ENCODE data around the gene ZNF19.

The ZNF19 gene

GRCh38 chr16:71474864-71475263 lies 14.3 kb downstream of the ZNF19 start:
- no peak overlapping the region for H4K8ac ChIP-seq (ENCODE audit: low read depth, low read length)
- no peak overlapping the region for H2AK5ac ChIP-seq (ENCODE audit: low read length)
- no peaks in the 10 kb centered on the region for H3K79me2 ChIP-seq (ENCODE audit: control insufficient read depth, insufficient read depth, low read length, poor library complexity)
- no peak overlapping the region for H2BK5ac ChIP-seq (ENCODE audit: low read depth, low read length, poor library complexity)
- H3K27me3 ChIP-seq (ENCODE audit: insufficient read depth, low read length): no peaks in the 10 kb centered on the region
- H3K14ac ChIP-seq (ENCODE audit: low read length): no peak overlapping the region
- H3K4me2 ChIP-seq (ENCODE audit: low read length): no peak overlapping the region
- H2BK120ac ChIP-seq (ENCODE audit: insufficient read depth, low read length, poor library complexity): no peak overlapping the region
- no peak overlapping the region for H3K18ac ChIP-seq (ENCODE audit: low read length)
- H3K23ac ChIP-seq (ENCODE audit: low read length): no peak overlapping the region
- no peak overlapping the region for H3K4me3 ChIP-seq (ENCODE audit: low read depth, low read length)
- H2AFZ ChIP-seq (ENCODE audit: insufficient read depth, low read length, poor library complexity): no peak overlapping the region
- no peaks in the 10 kb centered on the region for H3K4me1 ChIP-seq (ENCODE audit: control insufficient read depth in 1 of 2, insufficient read depth in 2 of 2, low read length in 2 of 2)
- H2BK12ac ChIP-seq (ENCODE audit: low read length): no peak overlapping the region
- no peaks in the 10 kb centered on the region for H3K79me1 ChIP-seq (ENCODE audit: low read length)
- H4K12ac ChIP-seq (ENCODE audit: low read depth, low read length): no peak overlapping the region
- H3K36me3 ChIP-seq (ENCODE audit: control insufficient read depth in 1 of 2, insufficient read depth in 2 of 2, low read length in 2 of 2): peaks cover 0 to 4% of the 10 kb centered on the region in 2 experiments
- H3K4ac ChIP-seq (ENCODE audit: low read depth, low read length): no peak overlapping the region
- H4K91ac ChIP-seq (ENCODE audit: low read depth, low read length): no peak overlapping the region
- no peaks in the 10 kb centered on the region for H3K9me3 ChIP-seq (ENCODE audit: insufficient read depth, low read depth, low read length)
- no CpG with 5 or more reads among the region's 3 CpGs for WGBS (ENCODE audit: extremely low coverage, insufficient coverage, insufficient read length)
- peak; percentile 59 to 69 for DNase-seq
- H3K27ac ChIP-seq (ENCODE audit: low read depth, low read length): no peak overlapping the region
- no peak overlapping the region for H3K9ac ChIP-seq (ENCODE audit: low read length)

- H3K4ac ChIP-seq (ENCODE audit: low read depth, low read length): no peak overlapping the region
- no peak overlapping the region for H2BK5ac ChIP-seq (ENCODE audit: low read depth, low read length, poor library complexity)
- H3K9ac ChIP-seq (ENCODE audit: low read length): no peak overlapping the region
- H3K27ac ChIP-seq (ENCODE audit: low read depth, low read length): no peak overlapping the region
- H3K79me2 ChIP-seq (ENCODE audit: control insufficient read depth, insufficient read depth, low read length, poor library complexity): no peaks in the 10 kb centered on the region
- no peak overlapping the region for H3K4me2 ChIP-seq (ENCODE audit: low read length)
- no peak overlapping the region for H3K23ac ChIP-seq (ENCODE audit: low read length)
- H3K79me1 ChIP-seq (ENCODE audit: low read length): no peaks in the 10 kb centered on the region
- no peak overlapping the region for H3K18ac ChIP-seq (ENCODE audit: low read length)
- no peak overlapping the region for H2BK12ac ChIP-seq (ENCODE audit: low read length)
- no peak for DNase-seq
- H3K9me3 ChIP-seq (ENCODE audit: insufficient read depth, low read depth, low read length): no peaks in the 10 kb centered on the region
- no peak overlapping the region for H2AFZ ChIP-seq (ENCODE audit: insufficient read depth, low read length, poor library complexity)
- no peak overlapping the region for H3K4me3 ChIP-seq (ENCODE audit: low read depth, low read length)
- no peak overlapping the region for H4K91ac ChIP-seq (ENCODE audit: low read depth, low read length)
- no peak overlapping the region for H2AK5ac ChIP-seq (ENCODE audit: low read length)
- no CpG with 5 or more reads among the region's 5 CpGs for WGBS (ENCODE audit: extremely low coverage, insufficient coverage, insufficient read length)
- H4K12ac ChIP-seq (ENCODE audit: low read depth, low read length): no peak overlapping the region
- peaks cover 0 to 4% of the 10 kb centered on the region in 2 experiments for H3K36me3 ChIP-seq (ENCODE audit: control insufficient read depth in 1 of 2, insufficient read depth in 2 of 2, low read length in 2 of 2)
- H3K27me3 ChIP-seq (ENCODE audit: insufficient read depth, low read length): no peaks in the 10 kb centered on the region
- H2BK120ac ChIP-seq (ENCODE audit: insufficient read depth, low read length, poor library complexity): no peak overlapping the region
- H3K14ac ChIP-seq (ENCODE audit: low read length): no peak overlapping the region
- H3K4me1 ChIP-seq (ENCODE audit: control insufficient read depth in 1 of 2, insufficient read depth in 2 of 2, low read length in 2 of 2): no peaks in the 10 kb centered on the region
- H4K8ac ChIP-seq (ENCODE audit: low read depth, low read length): no peak overlapping the region
Measured at GRCh38 chr16:71473891-71474290, 15.2 kb downstream of the ZNF19 start.

- Histone ChIP-seq H3K4ac (ENCODE audit: low read depth, low read length) (no peak overlapping the region), H4K91ac (ENCODE audit: low read depth, low read length) (no peak overlapping the region), H3K18ac (ENCODE audit: low read length) (no peak overlapping the region), H3K36me3 (ENCODE audit: control insufficient read depth in 1 of 2, insufficient read depth in 2 of 2, low read length in 2 of 2) (peaks cover 0 to 4% of the 10 kb centered on the region in 2 experiments), H4K8ac (ENCODE audit: low read depth, low read length) (no peak overlapping the region), H2BK5ac (ENCODE audit: low read depth, low read length, poor library complexity) (no peak overlapping the region), H3K27me3 (ENCODE audit: insufficient read depth, low read length) (no peaks in the 10 kb centered on the region), H4K12ac (ENCODE audit: low read depth, low read length) (no peak overlapping the region), H3K27ac (ENCODE audit: low read depth, low read length) (no peak overlapping the region), H3K9ac (ENCODE audit: low read length) (no peak overlapping the region), H3K4me3 (ENCODE audit: low read depth, low read length) (no peak overlapping the region), H3K14ac (ENCODE audit: low read length) (no peak overlapping the region), H3K79me2 (ENCODE audit: control insufficient read depth, insufficient read depth, low read length, poor library complexity) (no peaks in the 10 kb centered on the region), H3K23ac (ENCODE audit: low read length) (no peak overlapping the region), H2BK120ac (ENCODE audit: insufficient read depth, low read length, poor library complexity) (no peak overlapping the region), H3K4me2 (ENCODE audit: low read length) (no peak overlapping the region), H2BK12ac (ENCODE audit: low read length) (no peak overlapping the region), H3K9me3 (ENCODE audit: insufficient read depth, low read depth, low read length) (no peaks in the 10 kb centered on the region), H3K79me1 (ENCODE audit: low read length) (no peaks in the 10 kb centered on the region), H2AFZ (ENCODE audit: insufficient read depth, low read length, poor library complexity) (no peak overlapping the region), H3K4me1 (ENCODE audit: control insufficient read depth in 1 of 2, insufficient read depth in 2 of 2, low read length in 2 of 2) (no peaks in the 10 kb centered on the region), H2AK5ac (ENCODE audit: low read length) (no peak overlapping the region)
- WGBS (ENCODE audit: extremely low coverage, insufficient coverage, insufficient read length): no CpG with 5 or more reads among the region's 2 CpGs
- DNase-seq: no peak
Measured at GRCh38 chr16:71472931-71473330, 16.2 kb downstream of the ZNF19 start.

- Histone ChIP-seq H4K91ac (ENCODE audit: low read depth, low read length) (no peak overlapping the region), H3K36me3 (ENCODE audit: control insufficient read depth in 1 of 2, insufficient read depth in 2 of 2, low read length in 2 of 2) (peaks cover 0 to 3% of the 10 kb centered on the region in 2 experiments), H2BK12ac (ENCODE audit: low read length) (no peak overlapping the region), H2AFZ (ENCODE audit: insufficient read depth, low read length, poor library complexity) (no peak overlapping the region), H3K18ac (ENCODE audit: low read length) (no peak overlapping the region), H4K12ac (ENCODE audit: low read depth, low read length) (no peak overlapping the region), H2AK5ac (ENCODE audit: low read length) (no peak overlapping the region), H4K8ac (ENCODE audit: low read depth, low read length) (no peak overlapping the region), H2BK5ac (ENCODE audit: low read depth, low read length, poor library complexity) (no peak overlapping the region), H3K27ac (ENCODE audit: low read depth, low read length) (no peak overlapping the region), H3K27me3 (ENCODE audit: insufficient read depth, low read length) (no peaks in the 10 kb centered on the region), H3K23ac (ENCODE audit: low read length) (no peak overlapping the region), H3K4ac (ENCODE audit: low read depth, low read length) (no peak overlapping the region), H3K79me1 (ENCODE audit: low read length) (no peaks in the 10 kb centered on the region), H3K79me2 (ENCODE audit: control insufficient read depth, insufficient read depth, low read length, poor library complexity) (no peaks in the 10 kb centered on the region), H3K4me2 (ENCODE audit: low read length) (no peak overlapping the region), H3K14ac (ENCODE audit: low read length) (no peak overlapping the region), H3K9me3 (ENCODE audit: insufficient read depth, low read depth, low read length) (no peaks in the 10 kb centered on the region), H3K4me3 (ENCODE audit: low read depth, low read length) (no peak overlapping the region), H3K9ac (ENCODE audit: low read length) (no peak overlapping the region), H3K4me1 (ENCODE audit: control insufficient read depth in 1 of 2, insufficient read depth in 2 of 2, low read length in 2 of 2) (no peaks in the 10 kb centered on the region), H2BK120ac (ENCODE audit: insufficient read depth, low read length, poor library complexity) (no peak overlapping the region)
- WGBS (ENCODE audit: extremely low coverage, insufficient coverage, insufficient read length): no CpG with 5 or more reads among the region's 2 CpGs
- peak; percentile 60 to 68 for DNase-seq
Measured at GRCh38 chr16:71472051-71472450, 17.1 kb downstream of the ZNF19 start.

Measured in trophoblast cell (in vitro differentiated cells and primary cell).